Measurements from ENCODE around the gene ZKSCAN5.
"Not testable (repeated sequence)": the region's sequence is repeated elsewhere in the genome, so short reads cannot be mapped to it uniquely, and the experiment has no call there.

Gene ZKSCAN5

GRCh38 chr7:99498546-99498944 is 5.9 kb upstream of the ZKSCAN5 start:
- DNase-seq, result no peak

GRCh38 chr7:99499371-99499720 is 5.1 kb upstream of the ZKSCAN5 start:
- DNase-seq, result no peak

GRCh38 chr7:99499721-99500636 is 4.5 kb upstream of the ZKSCAN5 start, which contains the start of gene ZNF394:
Gene ZNF394 (minus strand): TSS chr7:99500281. CDS start chr7:99500093, 188 bp downstream.
- peak; percentile 86 to 88 for DNase-seq

- DNase-seq, result no peak
Observed at GRCh38 chr7:99500637-99501009, 3.8 kb upstream of the ZKSCAN5 start.

GRCh38 chr7:99501236-99501635 is 3.2 kb upstream of the ZKSCAN5 start:
- DNase-seq, result not testable (repeated sequence)

- no peak for DNase-seq
Observed at GRCh38 chr7:99504281-99504602, 220 bp upstream of the ZKSCAN5 start.

- no peak for DNase-seq
Observed at GRCh38 chr7:99505324-99505662, 831 bp downstream of the ZKSCAN5 start.

GRCh38 chr7:99514050-99514449 is 9.6 kb downstream of the ZKSCAN5 start:
- DNase-seq, result no peak

GRCh38 chr7:99521399-99521798 is 16.9 kb downstream of the ZKSCAN5 start:
- DNase-seq, result no peak

- no peak for DNase-seq
Observed at GRCh38 chr7:99525713-99526440, 21.4 kb downstream of the ZKSCAN5 start.

GRCh38 chr7:99531354-99531765 is 26.9 kb downstream of the ZKSCAN5 start:
- no peak for DNase-seq

GRCh38 chr7:99535667-99536066 is 31.2 kb downstream of the ZKSCAN5 start:
- DNase-seq, result no peak

GRCh38 chr7:99539213-99539811 is 34.9 kb downstream of the ZKSCAN5 start:
- DNase-seq, result no peak

GRCh38 chr7:99540542-99540941 is 36.1 kb downstream of the ZKSCAN5 start:
- no peak for DNase-seq

- no peak for DNase-seq
Observed at GRCh38 chr7:99541212-99541611, 36.8 kb downstream of the ZKSCAN5 start.

- no peak for DNase-seq
Observed at GRCh38 chr7:99543081-99543671, 38.7 kb downstream of the ZKSCAN5 start.

- no peak for DNase-seq
Observed at GRCh38 chr7:99543916-99544315, 39.5 kb downstream of the ZKSCAN5 start.

GRCh38 chr7:99545308-99545707 is 40.8 kb downstream of the ZKSCAN5 start:
- not testable (repeated sequence) for DNase-seq

- DNase-seq, result not testable (repeated sequence)
Observed at GRCh38 chr7:99549545-99549944, 45.1 kb downstream of the ZKSCAN5 start.

GRCh38 chr7:99551334-99551733 is 46.9 kb downstream of the ZKSCAN5 start:
- no peak for DNase-seq

GRCh38 chr7:99551767-99552463 is 47.5 kb downstream of the ZKSCAN5 start, which contains the start of gene FAM200A:
Gene FAM200A (minus strand): TSS chr7:99552114. CDS start chr7:99548407, 3,707 bp downstream.
- DNase-seq, result peak; percentile 83 to 84

- DNase-seq, result no peak
Observed at GRCh38 chr7:99553039-99553438, 48.6 kb downstream of the ZKSCAN5 start.

- no peak for DNase-seq
Observed at GRCh38 chr7:99554939-99555338, 50.5 kb downstream of the ZKSCAN5 start.
